BLaER1 treated with 17β-estradiol and CSF1 and Interleukin-3, amounts not matched to agents 10 nM and 100 nM (cell line): ENCODE data around the gene TMPRSS9.

Source experiments
- H3K27ac ChIP-seq, 11 experiments: shearing (Covaris generic); formaldehyde crosslinking; 2 replicates each; pipeline ENCODE4 v1.8.1; 2022
- H3K27me3 ChIP-seq, 11 experiments: shearing (Covaris generic); formaldehyde crosslinking; 2 replicates each; pipeline ENCODE4 v1.8.1; 2022
- H3K36me3 ChIP-seq, 11 experiments: shearing (Covaris generic); formaldehyde crosslinking; 2 replicates each; pipeline ENCODE4 v1.8.1; 2022
- H3K4me1 ChIP-seq, 10 experiments: shearing (Covaris generic); formaldehyde crosslinking; 2 replicates each; pipeline ENCODE4 v1.8.1; 2022
- H3K4me2 ChIP-seq, 11 experiments: shearing (Covaris generic); formaldehyde crosslinking; 2 replicates each; pipeline ENCODE4 v1.8.1; 2022
- H3K4me3 ChIP-seq, 10 experiments: shearing (Covaris generic); formaldehyde crosslinking; 2 replicates each; pipeline ENCODE4 v1.8.1; 2022
- H3K9ac ChIP-seq, 11 experiments: shearing (Covaris generic); formaldehyde crosslinking; 2 replicates each; pipeline ENCODE4 v1.8.1; 2022
- H3K9me3 ChIP-seq, 11 experiments: shearing (Covaris generic); formaldehyde crosslinking; replicated peaks in 1 of 11; 2 replicates each; pipeline ENCODE4 v1.8.1; 2022
- H4K20me1 ChIP-seq, 11 experiments: shearing (Covaris generic); formaldehyde crosslinking; 2 replicates each; pipeline ENCODE4 v1.8.1; 2022
- Cebpa-rat ChIP-seq, 11 experiments: shearing (Covaris generic); IDR thresholded peaks; 2 replicates each; pipeline ENCODE4 v1.8.1; 2022

Gene TMPRSS9

GRCh38 chr19:2334986-2335846 lies 24.8 kb upstream of the TMPRSS9 start:
- H3K36me3 ChIP-seq, result peaks cover 14 to 38% (median 18%) of the 10 kb centered on the region in 11 experiments
- no peak for TF ChIP-seq Cebpa-rat (IDR thresholded peaks at IDR 0.05)
- peak overlapping the region in 4 of 11 experiments; percentile 72 to 97 (median 81); a peak in 4 of 22 replicates for H3K9ac ChIP-seq
- H3K4me3 ChIP-seq, result no peak overlapping the region
- H3K4me1 ChIP-seq, result peaks cover 62 to 85% (median 76%) of the 10 kb centered on the region in 10 experiments
- H3K9me3 ChIP-seq, result peaks cover 0 to 8% (median 0%) of the 10 kb centered on the region in 11 experiments; a peak in 4 of 22 replicates
- H3K4me2 ChIP-seq, result peak overlapping the region in 9 of 11 experiments; percentile 89 to 98 (median 97); a peak in 18 of 22 replicates
- H4K20me1 ChIP-seq, result peaks cover 60 to 97% (median 72%) of the 10 kb centered on the region in 11 experiments
- H3K27ac ChIP-seq, result peak overlapping the region in 7 of 11 experiments; percentile 90 to 98 (median 94); a peak in 10 of 22 replicates
- H3K27me3 ChIP-seq, result peaks cover 0 to 3% (median 0%) of the 10 kb centered on the region in 11 experiments; a peak in 1 of 22 replicates

GRCh38 chr19:2335848-2336247 lies 24.2 kb upstream of the TMPRSS9 start:
- Histone ChIP-seq H3K4me1 (peaks cover 56 to 85% (median 75%) of the 10 kb centered on the region in 10 experiments), H3K36me3 (peaks cover 17 to 45% (median 25%) of the 10 kb centered on the region in 11 experiments), H3K9me3 (peaks cover 0 to 8% (median 0%) of the 10 kb centered on the region in 11 experiments; a peak in 4 of 22 replicates), H3K27me3 (peaks cover 0 to 3% (median 0%) of the 10 kb centered on the region in 11 experiments; a peak in 1 of 22 replicates), H4K20me1 (peaks cover 60 to 97% (median 78%) of the 10 kb centered on the region in 11 experiments), H3K27ac (no peak overlapping the region), H3K9ac (no peak overlapping the region), H3K4me3 (no peak overlapping the region), H3K4me2 (peak overlapping the region in 8 of 11 experiments; percentile 1 to 89 (median 88); a peak in 10 of 22 replicates)
- TF ChIP-seq Cebpa-rat (IDR thresholded peaks at IDR 0.05), result no peak

- H3K27me3 ChIP-seq, result peaks cover 0 to 3% (median 0%) of the 10 kb centered on the region in 11 experiments; a peak in 1 of 22 replicates
- no peak for TF ChIP-seq Cebpa-rat (IDR thresholded peaks at IDR 0.05)
- H3K27ac ChIP-seq, result peak overlapping the region in 8 of 11 experiments; percentile 4 to 65 (median 54); a peak in 10 of 22 replicates
- H4K20me1 ChIP-seq, result peaks cover 60 to 95% (median 87%) of the 10 kb centered on the region in 11 experiments
- H3K9me3 ChIP-seq, result peaks cover 0 to 8% (median 0%) of the 10 kb centered on the region in 11 experiments; a peak in 4 of 22 replicates
- H3K4me1 ChIP-seq, result peaks cover 56 to 85% (median 75%) of the 10 kb centered on the region in 10 experiments
- H3K9ac ChIP-seq, result peak overlapping the region in 8 of 11 experiments; percentile 27 to 71 (median 54); a peak in 14 of 22 replicates
- peaks cover 19 to 53% (median 34%) of the 10 kb centered on the region in 11 experiments for H3K36me3 ChIP-seq
- H3K4me3 ChIP-seq, result peak overlapping the region in 2 of 10 experiments; percentile 19 to 35; a peak in 2 of 20 replicates
- peak overlapping the region; percentile 74 to 89 (median 81) for H3K4me2 ChIP-seq
Observed at GRCh38 chr19:2336528-2337328, 23.3 kb upstream of the TMPRSS9 start.

GRCh38 chr19:2337329-2337707 lies 22.7 kb upstream of the TMPRSS9 start:
- Histone ChIP-seq H4K20me1 (peaks cover 60 to 100% (median 83%) of the 10 kb centered on the region in 11 experiments), H3K9me3 (peaks cover 0 to 8% (median 0%) of the 10 kb centered on the region in 11 experiments; a peak in 4 of 22 replicates), H3K27ac (peak overlapping the region in 8 of 11 experiments; percentile 4 to 65 (median 54); a peak in 12 of 22 replicates), H3K4me1 (peaks cover 51 to 84% (median 75%) of the 10 kb centered on the region in 10 experiments), H3K36me3 (peaks cover 25 to 59% (median 38%) of the 10 kb centered on the region in 11 experiments), H3K9ac (peak overlapping the region in 9 of 11 experiments; percentile 27 to 71 (median 51); a peak in 16 of 22 replicates), H3K4me3 (peak overlapping the region in 2 of 10 experiments; percentile 19 to 35; a peak in 2 of 20 replicates), H3K27me3 (peaks cover 0 to 3% (median 0%) of the 10 kb centered on the region in 11 experiments; a peak in 1 of 22 replicates), H3K4me2 (peak overlapping the region; percentile 74 to 89 (median 81))
- no peak for TF ChIP-seq Cebpa-rat (IDR thresholded peaks at IDR 0.05)

- Histone ChIP-seq H4K20me1 (peaks cover 60 to 100% (median 82%) of the 10 kb centered on the region in 11 experiments), H3K36me3 (peaks cover 25 to 67% (median 46%) of the 10 kb centered on the region in 11 experiments), H3K4me1 (peaks cover 43 to 77% (median 72%) of the 10 kb centered on the region in 10 experiments), H3K4me2 (peak overlapping the region; percentile 74 to 89 (median 81)), H3K27ac (peak overlapping the region in 5 of 11 experiments; percentile 54 to 65 (median 63); a peak in 7 of 22 replicates), H3K27me3 (peaks cover 0 to 3% (median 0%) of the 10 kb centered on the region in 11 experiments; a peak in 1 of 22 replicates), H3K9me3 (peaks cover 0 to 8% (median 0%) of the 10 kb centered on the region in 11 experiments; a peak in 4 of 22 replicates), H3K4me3 (no peak overlapping the region), H3K9ac (peak overlapping the region in 10 of 11 experiments; percentile 1 to 71 (median 46); a peak in 13 of 22 replicates)
- TF ChIP-seq Cebpa-rat (IDR thresholded peaks at IDR 0.05), result no peak
Observed at GRCh38 chr19:2338055-2338615, 21.9 kb upstream of the TMPRSS9 start.

GRCh38 chr19:2338751-2339643 lies 21.1 kb upstream of the TMPRSS9 start:
- H3K36me3 ChIP-seq, result peaks cover 25 to 73% (median 49%) of the 10 kb centered on the region in 11 experiments
- H3K4me1 ChIP-seq, result peaks cover 34 to 68% (median 63%) of the 10 kb centered on the region in 10 experiments
- peak overlapping the region in 6 of 11 experiments; percentile 41 to 71 (median 62); a peak in 6 of 22 replicates for H3K9ac ChIP-seq
- peaks cover 0 to 3% (median 0%) of the 10 kb centered on the region in 11 experiments; a peak in 1 of 22 replicates for H3K27me3 ChIP-seq
- H4K20me1 ChIP-seq, result peaks cover 53 to 96% (median 73%) of the 10 kb centered on the region in 11 experiments
- TF ChIP-seq Cebpa-rat (IDR thresholded peaks at IDR 0.05), result no peak
- peak overlapping the region in 5 of 11 experiments; percentile 79 to 89 (median 88); a peak in 6 of 22 replicates for H3K4me2 ChIP-seq
- H3K4me3 ChIP-seq, result no peak overlapping the region
- peaks cover 0 to 8% (median 0%) of the 10 kb centered on the region in 11 experiments; a peak in 4 of 22 replicates for H3K9me3 ChIP-seq
- H3K27ac ChIP-seq, result peak overlapping the region in 1 of 11 experiments; percentile 64; a peak in 1 of 22 replicates
